Testis (tissue), 3 donors: ENCODE data around the gene FAM163B. TPM values are rescaled to one million over a fixed set of nuclear protein-coding genes. Genes with fewer than 3 reads are reported as not detected.
"Not testable (repeated sequence)": the region's sequence is repeated elsewhere in the genome, so short reads cannot be mapped to it uniquely, and the experiment has no call there.

Experiments
- DNase-seq: peaks from one replicate; pipeline ENCODE4 v3.0.0-alpha.2; 2019
- H3K27ac ChIP-seq, 2 donors: fragments of 200-600 bp; sonication (generic); one replicate each; pipeline ENCODE4 v1.5.1; 2019
- H3K27me3 ChIP-seq: fragments of 200-600 bp; sonication (generic); one replicate; pipeline ENCODE4 v1.5.1; 2019
- H3K36me3 ChIP-seq: fragments of 200-600 bp; sonication (generic); one replicate; pipeline ENCODE4 v1.5.1; 2017; ENCODE audit warnings: low read depth; ENCODE audit errors: missing control alignments
- H3K4me1 ChIP-seq: fragments of 200-600 bp; sonication (generic); one replicate; pipeline ENCODE4 v1.5.1; 2019
- H3K4me3 ChIP-seq, 2 donors: fragments of 200-600 bp; sonication (generic); one replicate each; pipeline ENCODE4 v1.5.1; 2017 to 2019
- H3K9me3 ChIP-seq: fragments of 200-600 bp; sonication (generic); one replicate; pipeline ENCODE4 v1.5.1; 2017
- CTCF ChIP-seq, 3 experiments: fragments of 450-650 bp in 2 of 3; fragments of 200-600 bp in 1 of 3; sonication (generic) in 1 of 3; IDR thresholded peaks; one replicate each; pipeline ENCODE4 v1.5.1; 2016 to 2019; ENCODE audit warnings: antibody characterized with exemption in 3 of 3, mild to moderate bottlenecking in 2 of 3, moderate library complexity in 1 of 3
- POLR2A ChIP-seq: fragments of 450-650 bp; IDR thresholded peaks from one replicate; pipeline ENCODE4 v1.6.1; 2017; ENCODE audit warnings: antibody characterized with exemption, mild to moderate bottlenecking, moderate library complexity
- WGBS, 2 donors: methylation state at CpG; one replicate each; pipeline ENCODE4 v1.1.5; 2018; 5-methylcytosine and 5-hydroxymethylcytosine counted together
- intact Hi-C: fragments of 100-400 bp; cut with DNase I; formaldehyde crosslinking; loops from one replicate; pipeline ENCODE4 v1.15.1; 2023; ENCODE audit warnings: low total_unique reads
- polyA plus RNA-seq: library from polyadenylated mRNA; stranded (reverse); fragments of 350-450 nt; fragmentation: Illumina TruSeq; extraction: RNeasy Lipid Tissue Mini Kit (QIAGEN cat#74804); gene quantifications from one replicate; pipeline ENCODE4 v1.2.3, GENCODE V29; 2014; ENCODE audit warnings: low read depth, low replicate concordance; ENCODE audit not compliant: insufficient read depth
- total RNA-seq, 2 donors: library from RNA; depleted of rRNA; stranded (reverse); fragments of >200 nt; gene quantifications; one replicate each; pipeline ENCODE4 v1.2.3, GENCODE V29; 2016

FAM163B gene
- total and polyA plus RNA-seq, 3 donors from 2014 or later: 2.2 to 3.8 (median 2.8) TPM

- H3K27ac ChIP-seq: no peak overlapping the region
- H3K4me3 ChIP-seq: no peak overlapping the region
- no peaks in the 10 kb centered on the region for H3K27me3 ChIP-seq
- 91% methylated on average over 27 to 30 of the region's 33 CpGs for WGBS, 2 donors
- H3K4me1 ChIP-seq: peaks cover 27% of the 10 kb centered on the region
- TF ChIP-seq CTCF (IDR thresholded peaks at IDR 0.05): no peak
- no peak for TF ChIP-seq POLR2A
- intact Hi-C loops: loop anchor here (5.0 kb wide), 1 partner anchor 51 kb away; no protein-coding TSS in a partner anchor
- DNase-seq: no peak
- H3K9me3 ChIP-seq: no peaks in the 10 kb centered on the region
- H3K36me3 ChIP-seq: no peaks in the 10 kb centered on the region
These were observed 41.0 kb downstream of the FAM163B start for GRCh38 chr9:133568186-133568585.

GRCh38 chr9:133566817-133567216 lies 42.4 kb downstream of the FAM163B start:
- H3K4me1 ChIP-seq: peaks cover 21% of the 10 kb centered on the region
- intact Hi-C loops: loop anchor here (5.0 kb wide), 1 partner anchor 50 kb away; no protein-coding TSS in a partner anchor
- no peak for DNase-seq
- no peak for TF ChIP-seq POLR2A
- TF ChIP-seq CTCF (IDR thresholded peaks at IDR 0.05): no peak
- H3K27me3 ChIP-seq: no peaks in the 10 kb centered on the region
- H3K9me3 ChIP-seq: no peaks in the 10 kb centered on the region
- H3K27ac ChIP-seq: no peak overlapping the region
- H3K4me3 ChIP-seq: no peak overlapping the region
- WGBS, 2 donors: 96 to 100% methylated on average over 1 to 17 of the region's 17 CpGs
- H3K36me3 ChIP-seq: no peaks in the 10 kb centered on the region

GRCh38 chr9:133566382-133566781 lies 42.8 kb downstream of the FAM163B start:
- Histone ChIP-seq H3K27me3 (no peaks in the 10 kb centered on the region), H3K27ac (no peak overlapping the region), H3K4me1 (peaks cover 21% of the 10 kb centered on the region), H3K36me3 (no peaks in the 10 kb centered on the region), H3K4me3 (no peak overlapping the region), H3K9me3 (no peaks in the 10 kb centered on the region)
- 92 to 95% methylated on average over 13 to 14 of the region's 14 CpGs for WGBS, 2 donors
- no peak for DNase-seq
- TF ChIP-seq CTCF (IDR thresholded peaks at IDR 0.05): no peak
- TF ChIP-seq POLR2A: no peak
- intact Hi-C loops: loop anchor here (5.0 kb wide), 1 partner anchor 49 kb away; no protein-coding TSS in a partner anchor

GRCh38 chr9:133564451-133565116 lies 44.6 kb downstream of the FAM163B start:
- no peak overlapping the region for H3K27ac ChIP-seq
- H3K4me1 ChIP-seq: peaks cover 33% of the 10 kb centered on the region
- H3K36me3 ChIP-seq: no peaks in the 10 kb centered on the region
- 62 to 73% methylated on average over 11 of the region's 11 CpGs for WGBS, 2 donors
- intact Hi-C loops: loop anchor here (5.0 kb wide), 1 partner anchor 47 kb away; no protein-coding TSS in a partner anchor
- peak in 1 of 3 experiments; percentile 10 for TF ChIP-seq CTCF (IDR thresholded peaks at IDR 0.05)
- no peak for TF ChIP-seq POLR2A
- no peaks in the 10 kb centered on the region for H3K27me3 ChIP-seq
- DNase-seq: no peak
- H3K4me3 ChIP-seq: no peak overlapping the region
- no peaks in the 10 kb centered on the region for H3K9me3 ChIP-seq

GRCh38 chr9:133563814-133564213 lies 45.4 kb downstream of the FAM163B start:
- H3K9me3 ChIP-seq, intact Hi-C loops, H3K4me3 ChIP-seq, H3K27me3 ChIP-seq, H3K36me3 ChIP-seq, DNase-seq, H3K27ac ChIP-seq: not testable (repeated sequence)
- peaks cover 33% of the 10 kb centered on the region for H3K4me1 ChIP-seq
